ENCODE data around the gene TARS3. TPM values are rescaled to one million over a fixed set of nuclear protein-coding genes. Genes with fewer than 3 reads are reported as not detected.

The TARS3 gene
- total RNA-seq, 1 experiment from 2014 or later, result 14.1 TPM

GRCh38 chr15:101733545-101733944 is 9.3 kb upstream of the TARS3 start:
- WGBS (ENCODE audit: extremely low coverage, insufficient read length, low lambda C conversion rate), result no CpG with 5 or more reads among the region's 2 CpGs
- H3K14ac ChIP-seq (ENCODE audit: insufficient read depth, low read length), result no peak overlapping the region
- H3K4ac ChIP-seq (ENCODE audit: low read depth, low read length), result no peak overlapping the region
- H3K4me1 ChIP-seq (ENCODE audit: insufficient read depth, low read length), result no peaks in the 10 kb centered on the region
- H3K56ac ChIP-seq (ENCODE audit: insufficient read length, low read depth, low read length), result no peak overlapping the region
- TF ChIP-seq CTCF (conservative IDR thresholded peaks at IDR 0.05), result no peak
- no peak overlapping the region for H4K91ac ChIP-seq (ENCODE audit: insufficient read length, low read depth, low read length)
- H2BK120ac ChIP-seq (ENCODE audit: low read depth, low read length, poor library complexity, severe bottlenecking), result no peak overlapping the region
- Mint-ChIP-seq H3K36me3 (ENCODE audit: insufficient read depth in 1 of 3, low read depth in 3 of 3) (no peaks in the 10 kb centered on the region), H3K4me3 (no peak overlapping the region), H3K27ac (no peak overlapping the region), H3K27me3 (ENCODE audit: low read depth) (no peaks in the 10 kb centered on the region), H3K9me3 (no peaks in the 10 kb centered on the region), H3K4me1 (0 out of 4 replicates have a peak, but pooled peaks cover 0 to 3% of the 10 kb centered on the region in 2 experiments)
- H3K79me2 ChIP-seq (ENCODE audit: insufficient read depth, low read length), result no peaks in the 10 kb centered on the region
- H3K27me3 ChIP-seq (ENCODE audit: insufficient read depth, low read length), result no peaks in the 10 kb centered on the region
- H2BK15ac ChIP-seq (ENCODE audit: low read depth, low read length), result no peak overlapping the region
- H4K20me1 ChIP-seq (ENCODE audit: control insufficient read depth, insufficient read depth, insufficient read length), result no peaks in the 10 kb centered on the region
- DNase-seq, result no peak
- H4K8ac ChIP-seq (replicated peaks; ENCODE audit: insufficient read length, low read depth, low read length), result no peak overlapping the region
- H3K9me3 ChIP-seq (ENCODE audit: control insufficient read depth, low read depth, low read length), result no peaks in the 10 kb centered on the region
- no peak overlapping the region for H2AK5ac ChIP-seq (ENCODE audit: insufficient read length, low read length)
- H3K79me1 ChIP-seq (ENCODE audit: insufficient read depth, low read depth, low read length, poor library complexity, severe bottlenecking), result no peaks in the 10 kb centered on the region
- H3K18ac ChIP-seq (ENCODE audit: insufficient read length, low read depth, low read length), result no peak overlapping the region
- no peak overlapping the region for H2BK20ac ChIP-seq (ENCODE audit: low read depth, low read length, poor library complexity, severe bottlenecking)
- no peak overlapping the region for H3K27ac ChIP-seq (ENCODE audit: insufficient read length, low read depth, low read length)
- no peaks in the 10 kb centered on the region for H3K23me2 ChIP-seq (ENCODE audit: insufficient read length, low read depth, low read length, poor library complexity, severe bottlenecking)
- no peak overlapping the region for H4K5ac ChIP-seq (ENCODE audit: insufficient read length, low read depth, low read length)
- no peak overlapping the region for H3T11ph ChIP-seq (ENCODE audit: low read length)
- H3K23ac ChIP-seq (ENCODE audit: insufficient read length, low read depth, low read length), result no peak overlapping the region
- H2AFZ ChIP-seq (ENCODE audit: low read length), result no peak overlapping the region
- H2BK12ac ChIP-seq (ENCODE audit: insufficient read length, low read depth, low read length), result no peak overlapping the region
- no peak overlapping the region for H2BK5ac ChIP-seq (ENCODE audit: insufficient read length, low read length)
- no peak overlapping the region for H3K9ac ChIP-seq (ENCODE audit: extremely low read depth, insufficient read length, low read length)
- H3K4me2 ChIP-seq (ENCODE audit: insufficient read depth, insufficient read length, low read length), result no peak overlapping the region
